PC-3 (cell line): ENCODE measurements around the gene PTTG1IP2. TPM values are rescaled to one million over a fixed set of nuclear protein-coding genes. Genes with fewer than 3 reads are reported as not detected.

Source experiments
- total RNA-seq: library from RNA; depleted of rRNA; stranded (reverse); fragments of >200 nt; gene quantifications from 2 replicates; pipeline ENCODE4 v1.2.3, GENCODE V29; 2014; rRNA removed

The PTTG1IP2 gene
- total RNA-seq, 1 experiment from 2014 or later, result not detected

Other genes starting within 250 kb of the PTTG1IP2 start
- gene CFAP69, start 224.5 kb upstream of the PTTG1IP2 start, total RNA-seq, result 3.1 and 6.6 TPM in 2 replicates
- not detected in 2 replicates for gene FAM237B, start 148.3 kb upstream of the PTTG1IP2 start, total RNA-seq
- gene GTPBP10, start 122.9 kb upstream of the PTTG1IP2 start, total RNA-seq, result 13.0 and 23.5 TPM in 2 replicates
- gene CLDN12, start 66.2 kb upstream of the PTTG1IP2 start, total RNA-seq, result 12.7 and 14.7 TPM in 2 replicates
- 6.6 and 8.2 TPM in 2 replicates for gene CDK14, start 126.7 kb downstream of the PTTG1IP2 start, total RNA-seq